ENCODE measurements around the gene FRMD4A.

DNA sequence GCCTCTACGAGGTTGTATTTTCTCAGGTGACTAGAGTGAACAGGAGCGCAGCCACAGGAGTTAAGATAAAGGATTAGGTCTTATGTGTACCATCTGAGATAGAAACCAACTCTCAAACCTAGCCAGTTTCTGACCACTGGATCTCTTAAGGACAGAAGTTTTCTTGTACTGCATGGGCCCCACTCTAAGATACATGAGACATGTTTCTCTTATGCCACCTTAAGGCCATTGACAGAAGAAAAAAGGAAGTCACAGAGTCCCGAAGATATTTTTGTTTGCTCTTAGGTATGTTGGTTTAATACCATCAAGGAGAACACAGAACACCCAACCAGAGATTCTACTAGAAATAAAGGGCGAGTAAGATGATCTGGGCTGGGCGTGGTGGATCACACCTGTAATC lies 335.8 kb downstream of the FRMD4A start:
- TF ChIP-seq, protein P1, sequence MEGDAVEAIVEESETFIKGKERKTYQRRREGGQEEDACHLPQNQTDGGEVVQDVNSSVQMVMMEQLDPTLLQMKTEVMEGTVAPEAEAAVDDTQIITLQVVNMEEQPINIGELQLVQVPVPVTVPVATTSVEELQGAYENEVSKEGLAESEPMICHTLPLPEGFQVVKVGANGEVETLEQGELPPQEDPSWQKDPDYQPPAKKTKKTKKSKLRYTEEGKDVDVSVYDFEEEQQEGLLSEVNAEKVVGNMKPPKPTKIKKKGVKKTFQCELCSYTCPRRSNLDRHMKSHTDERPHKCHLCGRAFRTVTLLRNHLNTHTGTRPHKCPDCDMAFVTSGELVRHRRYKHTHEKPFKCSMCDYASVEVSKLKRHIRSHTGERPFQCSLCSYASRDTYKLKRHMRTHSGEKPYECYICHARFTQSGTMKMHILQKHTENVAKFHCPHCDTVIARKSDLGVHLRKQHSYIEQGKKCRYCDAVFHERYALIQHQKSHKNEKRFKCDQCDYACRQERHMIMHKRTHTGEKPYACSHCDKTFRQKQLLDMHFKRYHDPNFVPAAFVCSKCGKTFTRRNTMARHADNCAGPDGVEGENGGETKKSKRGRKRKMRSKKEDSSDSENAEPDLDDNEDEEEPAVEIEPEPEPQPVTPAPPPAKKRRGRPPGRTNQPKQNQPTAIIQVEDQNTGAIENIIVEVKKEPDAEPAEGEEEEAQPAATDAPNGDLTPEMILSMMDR (IDR thresholded peaks at IDR 0.05): no peak
- no peak for TF ChIP-seq POLR2A (IDR thresholded peaks at IDR 0.05)
